ENCODE data around the gene KCNMA1.

- TF ChIP-seq, protein P1, sequence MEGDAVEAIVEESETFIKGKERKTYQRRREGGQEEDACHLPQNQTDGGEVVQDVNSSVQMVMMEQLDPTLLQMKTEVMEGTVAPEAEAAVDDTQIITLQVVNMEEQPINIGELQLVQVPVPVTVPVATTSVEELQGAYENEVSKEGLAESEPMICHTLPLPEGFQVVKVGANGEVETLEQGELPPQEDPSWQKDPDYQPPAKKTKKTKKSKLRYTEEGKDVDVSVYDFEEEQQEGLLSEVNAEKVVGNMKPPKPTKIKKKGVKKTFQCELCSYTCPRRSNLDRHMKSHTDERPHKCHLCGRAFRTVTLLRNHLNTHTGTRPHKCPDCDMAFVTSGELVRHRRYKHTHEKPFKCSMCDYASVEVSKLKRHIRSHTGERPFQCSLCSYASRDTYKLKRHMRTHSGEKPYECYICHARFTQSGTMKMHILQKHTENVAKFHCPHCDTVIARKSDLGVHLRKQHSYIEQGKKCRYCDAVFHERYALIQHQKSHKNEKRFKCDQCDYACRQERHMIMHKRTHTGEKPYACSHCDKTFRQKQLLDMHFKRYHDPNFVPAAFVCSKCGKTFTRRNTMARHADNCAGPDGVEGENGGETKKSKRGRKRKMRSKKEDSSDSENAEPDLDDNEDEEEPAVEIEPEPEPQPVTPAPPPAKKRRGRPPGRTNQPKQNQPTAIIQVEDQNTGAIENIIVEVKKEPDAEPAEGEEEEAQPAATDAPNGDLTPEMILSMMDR (conservative IDR thresholded peaks at IDR 0.05; ENCODE audit: low read depth, low read length): no peak
- TF ChIP-seq EZH2 (IDR thresholded peaks at IDR 0.05; ENCODE audit: low read length, unreplicated experiment) (no peak), EZH2phosphoT487 (IDR thresholded peaks at IDR 0.05; ENCODE audit: borderline replicate concordance, low read length) (no peak)
These were observed 493.0 kb downstream of the KCNMA1 start for GRCh38 chr10:77144656-77145055.

Measured in PC-3 (cell line).